DMS 273 (cell line): ENCODE results near the gene NR2F2.
A peak's percentile ranks its signal among the peaks of the same experiment; 100 is the strongest.

Experiments
- DNase-seq: peaks from one replicate; lab custom pipeline; 2025; ENCODE audit not compliant: unreplicated experiment; lab: John Stamatoyannopoulos, UW

Gene NR2F2

DNA sequence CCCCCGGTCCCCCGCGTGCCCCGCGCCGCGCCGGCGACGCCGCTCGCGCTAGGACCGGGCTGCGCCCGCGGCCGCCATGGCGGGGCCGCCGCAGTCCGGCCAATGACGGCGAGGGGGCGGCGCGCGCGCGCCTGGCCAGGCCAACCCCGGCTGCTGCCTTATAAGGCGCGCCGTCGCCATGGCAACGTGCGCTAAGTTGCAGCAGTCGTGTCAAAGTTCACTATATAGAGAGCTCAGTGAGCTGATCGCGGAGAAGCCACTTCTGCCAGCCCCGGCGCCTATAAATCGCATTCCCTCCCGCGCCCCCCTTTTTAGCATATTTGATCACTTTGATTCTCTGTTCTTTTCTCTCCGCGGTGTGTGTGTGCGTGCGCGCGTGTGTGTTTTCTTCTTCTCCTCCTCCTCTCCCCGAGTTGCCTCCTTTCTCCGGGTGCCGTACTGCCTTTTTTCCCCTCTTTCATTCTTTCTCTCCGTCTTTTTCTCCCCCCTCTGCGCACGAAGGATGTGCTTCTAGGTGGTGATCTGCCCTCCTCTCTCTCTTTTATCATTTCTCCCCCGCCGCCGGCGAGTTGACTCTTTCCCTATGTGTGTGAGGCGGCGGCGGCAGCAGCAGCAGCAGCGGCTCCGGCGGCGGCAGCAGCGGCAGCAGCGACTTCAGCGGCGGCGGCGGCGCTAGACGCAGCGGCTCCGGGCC lies at the start of gene NR2F2:
Gene NR2F2 (plus strand): TSS at position 251 of the 694 bp plus-strand sequence. CDS start 1,406 bp downstream, outside the sequence.
- DNase-seq = peak; percentile 95

- no peak for DNase-seq
These were observed 45.2 kb upstream of the NR2F2 start for GRCh38 chr15:96285305-96285704.

- no peak for DNase-seq
These were observed 44.7 kb upstream of the NR2F2 start for GRCh38 chr15:96285729-96286254.

DNA sequence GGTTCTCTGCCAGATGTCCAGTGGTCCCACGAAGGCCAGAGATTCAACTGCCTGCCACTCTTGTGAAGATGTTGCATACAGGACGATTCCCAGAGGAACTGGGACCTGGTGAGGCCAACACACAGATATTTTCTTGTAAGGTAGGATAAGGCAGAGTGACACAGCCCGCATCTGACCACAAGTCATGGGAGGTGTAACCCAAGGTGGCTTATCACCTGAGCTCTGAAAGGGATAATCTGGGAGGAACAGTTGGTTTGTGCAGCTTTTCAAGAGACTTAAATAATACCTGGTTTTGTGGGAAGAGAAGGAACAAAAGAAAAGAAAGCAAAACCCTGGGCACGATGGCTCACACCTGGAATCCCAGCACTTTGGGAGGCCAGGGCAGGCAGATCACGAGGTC lies 39.8 kb upstream of the NR2F2 start:
- no peak for DNase-seq

- DNase-seq = no peak
These were observed 37.9 kb upstream of the NR2F2 start for GRCh38 chr15:96292635-96293034.

DNA sequence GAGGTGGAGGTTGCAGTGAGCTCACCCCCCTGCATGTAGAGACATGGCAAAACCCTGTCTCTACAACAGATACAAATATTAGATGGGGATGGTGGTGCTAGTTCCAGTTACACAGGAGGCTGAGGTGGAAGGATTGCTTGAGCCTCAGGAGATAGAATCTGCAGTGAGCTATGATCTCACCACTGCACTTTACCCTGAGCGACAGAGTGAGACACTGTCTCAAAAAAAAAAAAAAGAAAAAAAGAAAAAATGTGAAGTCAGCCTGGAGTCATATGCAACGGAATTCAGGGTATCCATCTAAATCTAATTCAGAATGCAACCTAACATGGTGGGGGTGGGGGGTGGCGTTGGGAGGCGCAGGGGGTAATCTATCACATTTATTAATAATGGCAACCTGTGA lies 37.1 kb upstream of the NR2F2 start:
- DNase-seq = no peak

DNA sequence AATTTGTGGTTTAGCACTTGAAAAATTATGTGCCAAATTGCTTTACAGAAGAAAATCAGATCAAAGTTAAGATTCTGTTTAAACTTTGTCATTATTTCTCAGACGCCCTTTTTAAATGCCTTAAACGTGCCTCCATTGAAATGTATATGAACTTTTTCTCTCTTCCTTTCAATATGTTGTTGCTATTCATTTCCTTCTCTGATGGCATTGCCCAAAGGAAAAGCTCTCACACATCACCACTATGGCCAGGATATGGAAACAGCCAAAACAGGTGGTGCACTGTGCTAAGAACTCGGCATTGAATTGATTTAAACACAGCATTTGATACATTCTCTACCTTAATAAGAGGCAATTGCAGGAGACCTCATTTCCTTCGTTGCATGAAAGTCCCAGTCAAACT lies 35.7 kb upstream of the NR2F2 start:
- no peak for DNase-seq

GRCh38 chr15:96296264-96296663 lies 34.2 kb upstream of the NR2F2 start:
- DNase-seq = no peak

GRCh38 chr15:96297783-96298182 lies 32.7 kb upstream of the NR2F2 start:
- no peak for DNase-seq

DNA sequence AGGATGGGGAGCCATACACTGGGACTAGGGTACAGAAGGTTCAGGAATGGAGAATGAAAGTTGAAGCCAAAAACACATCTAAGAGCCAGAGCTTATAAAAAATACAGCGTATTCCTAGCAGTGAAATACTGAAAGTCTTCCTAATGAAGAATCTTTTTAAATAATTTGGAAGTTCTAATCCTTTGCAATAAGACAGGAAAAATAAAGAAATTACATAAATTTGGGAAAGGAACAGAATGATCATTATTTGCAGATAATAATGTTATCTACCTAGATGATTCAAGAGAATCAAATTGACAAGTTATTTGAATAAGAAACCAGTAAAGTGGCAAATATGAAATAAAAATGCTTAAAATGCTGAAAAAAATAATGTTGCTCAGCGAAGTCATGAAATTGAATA lies 32.3 kb upstream of the NR2F2 start:
- no peak for DNase-seq

DNA sequence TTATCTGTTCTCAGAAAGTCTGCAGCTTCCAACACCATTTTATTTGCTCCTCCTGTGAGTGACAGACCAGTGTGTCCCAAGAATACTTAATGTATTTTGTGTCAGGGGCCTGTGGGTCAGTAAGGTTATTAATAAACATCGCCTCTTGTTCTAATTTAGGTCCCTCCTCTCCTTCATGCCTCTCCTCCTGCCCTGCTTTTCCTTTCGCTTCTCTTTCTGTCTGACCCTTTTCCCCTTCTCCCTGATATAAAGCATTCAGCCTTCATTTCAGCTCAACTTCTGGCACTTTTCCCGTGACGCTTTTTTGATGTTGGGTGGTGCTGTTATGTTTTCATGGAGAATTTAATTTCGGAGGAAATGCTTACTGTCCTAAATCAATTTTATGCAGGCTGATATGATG lies 29.7 kb upstream of the NR2F2 start:
- DNase-seq = no peak

DNA sequence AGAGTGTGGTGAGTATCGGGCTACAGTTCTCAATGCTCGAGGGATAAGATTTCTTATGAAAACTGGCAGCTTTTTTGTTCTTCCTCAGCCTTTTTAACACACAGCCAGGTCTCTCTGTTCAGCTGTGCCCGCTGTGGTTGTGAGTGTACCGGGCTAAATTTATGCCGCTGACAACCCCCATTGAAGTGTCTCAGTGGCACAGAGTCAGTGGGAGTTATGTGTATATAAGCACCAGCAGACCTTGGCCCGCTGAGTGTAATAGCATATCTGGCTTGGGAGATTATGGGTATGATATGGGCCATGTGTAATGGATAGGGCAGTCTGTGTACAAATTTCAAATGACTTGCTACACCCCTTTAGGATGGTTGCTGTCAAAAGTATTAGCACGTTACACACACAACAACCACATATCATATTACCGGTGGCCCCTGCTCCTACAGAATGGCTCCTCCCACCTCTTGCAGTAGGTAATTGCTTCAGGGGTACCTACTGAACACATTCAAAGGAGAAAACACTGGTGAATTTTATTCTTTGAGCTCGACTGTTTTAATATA lies 26.9 kb upstream of the NR2F2 start:
- DNase-seq = no peak

- no peak for DNase-seq
These were observed 25.7 kb upstream of the NR2F2 start for GRCh38 chr15:96304839-96305238.

- DNase-seq = no peak
These were observed 24.2 kb upstream of the NR2F2 start for GRCh38 chr15:96306321-96306720.

GRCh38 chr15:96307856-96308394 lies 22.6 kb upstream of the NR2F2 start:
- DNase-seq = no peak

- DNase-seq = no peak
These were observed 21.3 kb upstream of the NR2F2 start for GRCh38 chr15:96309143-96309660.

GRCh38 chr15:96311256-96311955 lies 19.1 kb upstream of the NR2F2 start:
- DNase-seq = no peak

DNA sequence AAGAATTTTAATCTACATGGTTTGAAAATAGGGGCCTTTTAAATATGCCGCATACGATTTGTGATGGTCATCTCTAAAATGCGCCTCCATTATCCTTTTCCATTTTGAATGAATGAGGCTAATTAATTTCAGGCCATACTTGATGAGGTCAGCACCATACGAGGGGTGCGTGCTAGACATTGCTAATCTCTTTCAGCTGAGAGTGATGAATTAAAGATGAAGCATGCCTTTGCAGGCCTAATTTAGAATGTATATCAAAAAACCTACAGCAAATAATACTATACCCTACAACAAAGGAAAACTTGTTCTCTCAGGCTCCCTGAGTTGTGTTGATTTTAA lies 18.6 kb upstream of the NR2F2 start:
- DNase-seq = no peak

DNA sequence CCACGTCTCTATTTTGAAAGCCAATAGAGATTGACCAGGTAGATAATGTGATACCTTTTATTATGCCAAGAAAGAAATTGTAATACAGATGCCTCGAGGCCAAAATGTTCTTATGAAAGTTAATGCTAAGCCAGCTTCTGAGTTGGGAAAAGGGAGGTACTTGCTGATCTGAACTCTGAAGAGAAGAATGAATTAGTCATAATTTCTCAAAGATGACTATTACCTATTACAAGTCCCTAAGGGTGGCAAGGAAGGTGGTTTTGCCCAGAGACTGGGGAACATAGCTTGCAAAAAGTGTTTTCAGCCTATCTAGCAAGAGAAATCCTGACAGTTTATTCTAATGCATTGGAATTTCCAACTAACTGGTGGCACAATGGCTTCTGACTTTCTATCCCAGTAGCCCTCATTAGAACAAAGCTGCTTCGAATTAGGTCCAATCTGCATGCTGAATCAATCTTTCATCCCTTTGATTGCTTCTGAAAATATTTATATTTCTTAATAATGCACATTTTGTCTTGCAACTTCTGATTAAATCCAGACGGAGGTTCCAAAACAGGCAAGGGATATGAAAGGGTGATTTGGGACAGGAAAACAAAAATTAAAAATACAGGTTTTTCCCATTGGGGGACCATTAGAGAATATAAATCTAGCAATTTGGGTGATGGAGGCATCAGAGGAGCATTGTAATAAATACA lies 17.7 kb upstream of the NR2F2 start:
- DNase-seq = no peak

DNA sequence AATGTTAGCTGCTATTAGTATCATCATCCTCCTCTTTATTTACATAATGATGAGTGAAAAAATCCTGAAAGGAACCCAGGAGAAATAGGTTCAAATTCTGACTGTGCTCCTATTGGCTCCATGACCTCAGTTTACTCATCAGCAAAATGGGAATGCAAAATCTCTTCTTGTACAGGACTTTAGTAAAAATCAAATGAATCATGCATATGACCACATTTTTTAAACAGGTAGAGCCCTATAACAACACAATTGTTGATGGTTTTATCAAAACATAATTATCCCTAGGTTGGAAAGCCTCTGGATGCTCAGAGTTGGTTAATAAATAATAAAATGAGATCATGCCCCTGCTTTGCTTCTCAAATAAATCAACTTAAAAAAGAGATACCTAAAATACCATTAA lies 16.0 kb upstream of the NR2F2 start:
- DNase-seq = no peak

GRCh38 chr15:96314963-96315362 lies 15.5 kb upstream of the NR2F2 start:
- no peak for DNase-seq
